Stimulated activated naive CD8-positive, alpha-beta T cell treated with anti-CD3 and anti-CD28 coated beads, Interleukin-15, Interleukin-2, amounts not matched to agents 100 U/mL and 50 U/mL, for 24 hours (primary cell): Measurements from ENCODE around the gene GTSF1L.

Source experiments
- ATAC-seq: fragments of 150-1000 bp; cut with Tn5 transposase; one replicate; pipeline ENCODE4 v1.10.0; 2021
- DNase-seq: peaks from one replicate; pipeline ENCODE4 v3.0.0; 2021

The GTSF1L gene

GRCh38 chr20:43716123-43716522, 10.7 kb downstream of the GTSF1L start:
- no peak for ATAC-seq
- no peak for DNase-seq

- DNase-seq, result no peak
- no peak for ATAC-seq
Observed at GRCh38 chr20:43715511-43715910, 11.3 kb downstream of the GTSF1L start.

DNA sequence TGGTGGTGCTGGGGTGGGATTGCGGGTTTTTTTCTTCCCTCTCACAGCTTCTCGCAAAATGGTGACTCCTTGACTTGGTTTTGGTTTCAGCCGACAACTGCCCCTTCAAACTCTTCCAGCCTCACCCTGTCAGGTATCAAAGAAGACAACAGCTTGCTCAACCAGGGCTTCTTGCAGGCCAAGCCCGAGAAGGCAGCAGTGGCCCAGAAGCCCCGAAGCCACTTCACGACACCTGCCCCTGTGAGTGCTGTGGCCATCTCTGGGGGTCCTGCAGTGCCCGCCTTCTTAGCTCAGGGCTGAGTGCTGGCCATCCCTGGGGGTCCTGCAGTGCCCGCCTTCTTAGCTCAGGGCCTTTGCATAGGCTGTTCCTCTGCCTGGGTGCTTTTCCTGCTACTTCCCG, 11.8 kb downstream of the GTSF1L start:
- DNase-seq (no peak), ATAC-seq (no peak)

- DNase-seq (no peak), ATAC-seq (no peak)
Observed at GRCh38 chr20:43711098-43711654, 15.6 kb downstream of the GTSF1L start.

DNA sequence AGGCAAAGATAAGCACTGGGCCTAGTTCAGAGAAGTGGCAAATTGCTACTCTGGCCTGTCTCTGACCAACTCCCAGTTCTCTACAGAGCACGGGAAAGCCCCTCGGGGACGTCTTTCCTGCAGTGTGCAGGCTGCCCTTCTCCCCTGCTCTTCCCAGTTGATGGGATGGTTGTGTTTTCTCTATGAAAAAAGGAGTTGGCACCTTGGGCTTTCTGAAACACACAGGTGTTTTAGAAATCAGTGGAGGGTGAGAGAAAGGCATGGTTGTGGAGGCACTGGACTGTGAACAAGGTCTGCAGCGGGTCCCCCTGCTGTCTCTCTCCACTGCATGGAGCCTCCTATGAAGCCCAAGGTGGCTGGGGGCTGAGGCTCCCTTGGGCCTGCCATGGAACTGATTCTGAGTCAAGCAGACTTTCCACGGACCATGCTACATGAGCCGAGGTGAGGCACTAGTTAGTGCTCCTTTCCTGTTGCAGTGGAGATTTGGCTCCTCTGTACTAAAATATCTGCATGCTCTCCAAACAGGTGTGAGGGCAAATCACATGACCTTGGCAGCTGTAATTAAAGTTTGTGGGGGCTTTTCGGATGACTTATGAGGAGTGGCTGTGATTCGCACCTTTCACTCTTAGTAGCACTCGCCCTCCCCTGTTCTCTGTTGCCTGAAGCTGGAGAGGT, 16.3 kb downstream of the GTSF1L start:
- DNase-seq, result no peak
- no peak for ATAC-seq

DNA sequence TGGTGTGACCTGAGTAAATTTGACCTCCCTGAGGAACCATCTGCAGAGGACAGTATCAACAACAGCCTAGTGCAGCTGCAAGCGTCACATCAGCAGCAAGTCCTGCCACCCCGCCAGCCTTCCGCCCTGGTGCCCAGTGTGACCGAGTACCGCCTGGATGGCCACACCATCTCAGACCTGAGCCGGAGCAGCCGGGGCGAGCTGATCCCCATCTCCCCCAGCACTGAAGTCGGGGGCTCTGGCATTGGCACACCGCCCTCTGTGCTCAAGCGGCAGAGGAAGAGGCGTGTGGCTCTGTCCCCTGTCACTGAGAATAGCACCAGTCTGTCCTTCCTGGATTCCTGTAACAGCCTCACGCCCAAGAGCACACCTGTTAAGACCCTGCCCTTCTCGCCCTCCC, 24.3 kb downstream of the GTSF1L start:
- ATAC-seq, result no peak
- no peak for DNase-seq

- DNase-seq (no peak), ATAC-seq (no peak)
Observed at GRCh38 chr20:43700627-43701026, 26.2 kb downstream of the GTSF1L start.

DNA sequence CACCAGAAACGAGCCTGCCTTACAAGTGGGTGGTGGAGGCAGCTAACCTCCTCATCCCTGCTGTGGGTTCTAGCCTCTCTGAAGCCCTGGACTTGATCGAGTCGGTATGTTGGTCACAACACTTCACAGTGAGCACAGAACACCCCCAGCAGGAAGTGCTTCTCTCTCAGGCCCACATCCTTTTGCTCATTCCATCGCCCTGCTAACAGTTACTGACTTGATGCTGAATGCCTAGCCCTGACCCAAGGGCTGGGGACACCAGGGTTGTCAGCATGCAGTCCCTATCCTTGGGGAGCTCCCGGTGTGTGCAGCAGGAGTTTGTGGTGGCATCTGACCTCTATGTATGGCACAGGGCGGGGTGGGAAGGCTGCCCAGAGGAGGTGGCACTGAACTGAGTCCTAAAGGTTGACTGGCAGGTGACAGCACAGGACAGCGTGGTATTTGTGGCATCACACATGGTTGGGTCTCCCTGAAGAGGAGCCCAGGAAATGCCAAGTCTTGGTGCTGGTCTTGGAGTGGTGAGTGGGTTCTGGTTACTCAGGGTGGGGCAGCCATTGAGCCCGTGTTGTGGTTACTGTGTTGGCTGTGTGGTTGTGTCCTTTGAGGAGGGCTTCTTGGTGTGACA, 26.7 kb downstream of the GTSF1L start:
- ATAC-seq (peak; percentile 31), DNase-seq (no peak)

DNA sequence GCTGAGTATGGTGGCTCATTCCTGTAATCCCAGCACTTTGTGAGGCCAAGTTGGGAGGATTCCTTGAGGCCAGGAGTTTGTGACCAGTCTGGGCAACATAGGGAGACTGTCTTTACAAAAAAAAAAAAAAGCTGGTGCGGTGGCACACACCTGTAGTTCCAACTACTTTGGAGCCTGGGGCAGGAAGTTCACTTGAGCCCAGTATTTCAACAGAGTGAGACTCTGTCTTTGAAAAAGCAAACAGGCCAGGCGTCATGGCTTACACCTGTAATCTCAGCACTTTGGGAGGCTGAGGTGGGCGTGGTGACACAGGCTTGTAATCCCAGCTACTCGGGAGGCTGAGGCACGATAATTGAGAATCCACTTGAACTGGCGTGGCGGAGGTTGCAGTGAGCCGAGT, 31.2 kb downstream of the GTSF1L start:
- ATAC-seq (no peak), DNase-seq (no peak)

DNA sequence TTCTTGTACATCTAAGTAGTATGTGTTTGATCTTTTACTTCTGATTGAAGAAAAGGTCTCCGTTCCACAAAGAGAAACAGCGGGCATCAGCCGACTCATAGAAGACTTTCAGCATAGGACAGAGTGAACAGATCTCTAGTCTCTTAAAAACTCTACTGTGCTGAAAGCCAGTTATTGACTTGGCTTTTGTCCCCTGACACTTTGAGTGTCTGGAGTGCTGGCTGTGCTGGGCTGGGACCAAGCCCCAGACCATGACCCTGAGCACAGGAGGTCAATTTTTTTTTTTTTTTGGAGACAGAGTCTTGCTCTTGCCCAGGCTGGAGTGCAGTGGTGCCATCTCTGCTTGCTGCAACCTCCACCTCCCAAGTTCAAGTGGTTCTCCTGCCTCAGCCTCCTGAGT, 32.0 kb downstream of the GTSF1L start:
- ATAC-seq (no peak), DNase-seq (no peak)

DNA sequence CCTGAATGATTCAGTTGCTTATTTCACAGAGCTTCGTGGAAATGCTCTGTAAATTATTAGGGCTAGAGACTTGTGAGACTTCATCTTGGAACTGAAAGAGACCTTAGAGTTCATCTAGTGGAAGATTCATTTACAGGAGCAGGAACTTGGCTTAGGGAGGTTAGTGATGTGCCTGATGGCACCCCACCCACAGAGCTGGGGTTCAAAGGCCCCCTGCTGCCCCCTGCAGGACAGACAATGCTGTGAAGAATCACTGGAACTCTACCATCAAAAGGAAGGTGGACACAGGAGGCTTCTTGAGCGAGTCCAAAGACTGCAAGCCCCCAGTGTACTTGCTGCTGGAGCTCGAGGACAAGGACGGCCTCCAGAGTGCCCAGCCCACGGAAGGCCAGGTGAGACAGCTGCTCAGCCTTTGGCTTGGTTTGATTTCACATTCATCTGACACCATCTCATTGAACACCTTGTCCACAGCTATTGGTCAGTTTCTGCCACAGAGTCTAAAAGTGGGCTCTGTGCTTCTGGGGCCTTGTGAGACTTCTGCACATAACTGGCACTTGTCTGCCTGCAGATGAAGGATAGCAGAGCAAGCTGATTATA, 34.8 kb downstream of the GTSF1L start:
- ATAC-seq (no peak), DNase-seq (peak; percentile 77)

- no peak for ATAC-seq
Observed at GRCh38 chr20:43690943-43691598, 35.7 kb downstream of the GTSF1L start.

DNA sequence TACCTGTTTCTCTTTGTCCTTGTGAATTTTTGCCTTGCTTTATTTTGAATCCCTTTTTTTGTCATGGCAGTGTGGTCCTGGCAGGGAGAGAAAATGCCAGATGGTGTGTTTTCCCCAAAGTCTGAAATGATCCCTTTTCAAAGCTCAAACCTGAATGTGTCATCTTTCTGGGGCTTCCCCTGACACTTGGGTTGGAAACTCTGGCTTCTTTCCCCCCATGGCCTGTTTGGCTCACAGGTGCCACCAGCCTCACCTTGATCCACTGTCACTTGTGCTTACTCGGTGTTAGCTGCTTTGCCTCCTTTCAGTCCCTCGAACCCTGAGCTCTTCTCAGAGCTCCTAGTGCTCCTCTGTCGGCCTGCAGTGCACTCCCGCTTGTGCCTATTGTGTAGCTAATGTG, 37.6 kb downstream of the GTSF1L start:
- DNase-seq (no peak), ATAC-seq (peak; percentile 56)

More at GRCh38 chr20:43690943-43691598, 35.7 kb downstream of the GTSF1L start:
- no peak for DNase-seq

DNA sequence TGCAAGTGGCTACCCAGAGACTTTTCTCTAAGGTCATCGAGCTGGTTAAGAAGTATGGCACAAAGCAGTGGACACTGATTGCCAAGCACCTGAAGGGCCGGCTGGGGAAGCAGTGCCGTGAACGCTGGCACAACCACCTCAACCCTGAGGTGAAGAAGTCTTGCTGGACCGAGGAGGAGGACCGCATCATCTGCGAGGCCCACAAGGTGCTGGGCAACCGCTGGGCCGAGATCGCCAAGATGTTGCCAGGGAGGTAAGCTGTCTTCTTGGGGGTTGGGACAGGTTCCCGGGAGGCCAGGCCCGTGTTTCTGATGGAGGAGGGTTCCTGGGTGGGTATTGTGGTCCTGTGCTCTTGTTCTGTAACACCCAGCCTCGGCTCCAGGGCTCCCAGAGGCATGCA, 40.0 kb downstream of the GTSF1L start:
- no peak for ATAC-seq
- no peak for DNase-seq

DNA sequence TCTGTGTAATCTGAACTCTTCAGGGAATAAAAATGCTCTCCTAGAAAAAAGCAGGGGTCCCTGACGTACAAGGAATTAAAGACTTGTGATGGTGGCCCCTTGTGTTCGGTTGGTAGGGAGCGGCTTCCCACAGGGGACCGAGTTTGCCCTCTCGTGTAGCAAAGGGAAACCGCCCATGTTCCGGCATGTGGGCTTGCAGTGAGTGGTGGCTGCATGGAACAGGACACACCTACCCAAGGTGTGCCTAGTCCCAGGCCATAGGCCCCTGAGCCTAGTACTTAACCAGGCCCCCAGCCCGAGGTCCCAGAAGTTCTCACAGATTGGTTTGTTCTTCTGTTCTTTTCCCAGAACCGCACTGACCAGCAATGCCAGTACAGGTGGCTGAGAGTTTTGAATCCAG, 44.4 kb downstream of the GTSF1L start:
- no peak for ATAC-seq

DNA sequence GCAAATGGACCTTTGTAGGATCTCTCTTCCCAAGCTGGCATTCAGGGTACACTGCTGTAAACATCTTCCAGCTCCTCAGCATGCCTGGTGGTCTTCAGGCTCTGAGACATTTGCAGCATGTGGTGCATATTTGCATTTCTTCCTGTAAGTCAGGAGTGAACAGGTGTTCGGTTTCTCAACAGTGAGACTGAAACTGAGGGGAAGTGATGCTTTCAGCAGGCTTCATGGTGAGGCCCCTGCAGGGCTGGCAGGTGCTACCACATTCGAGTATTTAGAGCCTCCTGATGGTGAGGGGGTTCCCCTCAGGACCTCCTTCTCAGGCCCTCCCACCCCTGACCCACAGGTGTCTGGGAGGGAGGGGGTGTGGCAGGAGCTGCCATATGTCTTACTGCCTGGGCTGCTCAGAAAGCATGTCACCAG, 44.8 kb downstream of the GTSF1L start:
- ATAC-seq (peak; percentile 62), DNase-seq (peak; percentile 23)

More for the DNA sequence above, 44.4 kb downstream of the GTSF1L start:
- DNase-seq, result no peak

DNA sequence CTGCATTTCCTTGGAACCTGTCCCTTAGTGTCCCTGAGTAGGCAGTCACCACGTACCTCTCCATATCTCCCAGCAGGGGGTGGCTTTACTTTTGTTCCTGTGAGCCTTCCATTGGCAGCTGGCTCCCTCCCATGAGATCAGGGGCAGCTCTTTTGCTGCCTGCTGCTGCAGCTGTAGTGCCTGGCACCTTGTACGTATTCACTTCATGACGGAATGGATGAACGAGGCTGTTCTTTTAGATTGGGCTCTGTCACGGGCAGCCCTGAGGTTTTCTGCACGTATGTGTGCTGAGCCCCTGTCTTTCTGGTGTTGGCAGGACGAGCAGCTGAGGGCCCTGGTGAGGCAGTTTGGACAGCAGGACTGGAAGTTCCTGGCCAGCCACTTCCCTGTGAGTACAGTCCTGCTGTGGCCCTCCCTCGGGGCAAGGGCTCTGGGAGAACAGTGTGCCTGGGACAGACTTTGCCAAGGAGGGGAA, 45.3 kb downstream of the GTSF1L start:
- ATAC-seq (peak; percentile 33), DNase-seq (no peak)

GRCh38 chr20:43680981-43681380, 45.8 kb downstream of the GTSF1L start:
- ATAC-seq, result no peak
- no peak for DNase-seq

GRCh38 chr20:43676368-43676767, 50.4 kb downstream of the GTSF1L start:
- no peak for DNase-seq
- no peak for ATAC-seq
